ENCODE measurements around the gene SKP1.

SKP1 gene

DNA sequence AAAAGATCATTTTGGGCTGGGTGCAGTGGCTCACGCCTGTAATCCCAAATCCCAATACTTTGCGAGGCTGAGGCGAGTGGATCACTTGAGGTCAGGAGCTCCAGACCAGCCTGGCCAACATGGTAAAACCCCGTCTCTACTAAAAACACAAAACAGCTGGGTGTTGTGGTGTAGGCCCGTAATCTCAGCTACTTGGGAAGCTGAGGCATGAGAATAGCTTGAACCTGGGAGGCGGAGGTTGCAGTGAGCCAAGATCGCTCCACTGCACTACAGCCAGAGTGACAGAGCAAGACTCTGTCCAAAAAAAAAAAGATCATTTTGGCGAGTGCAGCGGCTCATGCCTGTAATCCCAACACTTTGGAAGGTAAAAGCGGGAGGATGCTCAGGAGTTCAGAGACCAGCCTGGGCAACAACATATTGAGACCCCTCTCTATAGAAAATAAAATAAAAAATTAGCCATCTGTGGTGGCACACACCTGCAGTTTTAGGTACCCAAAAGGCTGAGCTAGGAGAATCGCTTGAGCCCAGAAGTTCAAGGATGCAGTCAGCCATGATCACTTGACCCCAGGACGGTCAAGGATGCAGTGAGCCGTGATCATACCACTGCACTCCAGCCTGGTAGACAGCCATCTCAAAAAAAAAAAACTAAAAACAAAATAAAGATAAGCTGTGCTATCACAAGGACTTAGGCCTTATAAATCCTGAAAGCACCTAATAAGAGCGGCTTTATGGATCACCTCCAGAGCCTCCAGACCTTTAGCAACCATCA lies 32.9 kb upstream of the SKP1 start:
- TF ChIP-seq, protein P1, sequence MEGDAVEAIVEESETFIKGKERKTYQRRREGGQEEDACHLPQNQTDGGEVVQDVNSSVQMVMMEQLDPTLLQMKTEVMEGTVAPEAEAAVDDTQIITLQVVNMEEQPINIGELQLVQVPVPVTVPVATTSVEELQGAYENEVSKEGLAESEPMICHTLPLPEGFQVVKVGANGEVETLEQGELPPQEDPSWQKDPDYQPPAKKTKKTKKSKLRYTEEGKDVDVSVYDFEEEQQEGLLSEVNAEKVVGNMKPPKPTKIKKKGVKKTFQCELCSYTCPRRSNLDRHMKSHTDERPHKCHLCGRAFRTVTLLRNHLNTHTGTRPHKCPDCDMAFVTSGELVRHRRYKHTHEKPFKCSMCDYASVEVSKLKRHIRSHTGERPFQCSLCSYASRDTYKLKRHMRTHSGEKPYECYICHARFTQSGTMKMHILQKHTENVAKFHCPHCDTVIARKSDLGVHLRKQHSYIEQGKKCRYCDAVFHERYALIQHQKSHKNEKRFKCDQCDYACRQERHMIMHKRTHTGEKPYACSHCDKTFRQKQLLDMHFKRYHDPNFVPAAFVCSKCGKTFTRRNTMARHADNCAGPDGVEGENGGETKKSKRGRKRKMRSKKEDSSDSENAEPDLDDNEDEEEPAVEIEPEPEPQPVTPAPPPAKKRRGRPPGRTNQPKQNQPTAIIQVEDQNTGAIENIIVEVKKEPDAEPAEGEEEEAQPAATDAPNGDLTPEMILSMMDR (IDR thresholded peaks at IDR 0.05; ENCODE audit: extremely low read depth, missing control alignments) = no peak
- no peak for DNase-seq (ENCODE audit: low spot score)

DNA sequence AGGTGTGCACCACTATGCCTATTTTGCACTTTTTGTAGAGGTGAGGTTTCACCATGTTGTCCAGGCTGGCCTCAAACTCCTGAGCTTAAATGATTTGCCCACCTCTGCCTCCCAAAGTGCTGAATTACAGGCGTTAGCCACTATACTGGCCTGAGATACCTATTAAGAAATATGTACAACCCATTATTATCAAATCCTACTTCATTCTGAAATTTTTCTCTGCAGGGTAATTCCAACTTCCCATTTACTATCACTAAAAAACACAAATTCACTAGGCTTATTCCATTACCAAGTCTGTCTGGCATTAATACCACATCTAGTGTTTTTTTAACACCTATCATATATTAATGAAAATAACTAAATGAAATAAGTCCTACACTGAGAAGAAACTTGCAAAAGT lies 30.9 kb upstream of the SKP1 start:
- no peak for DNase-seq (ENCODE audit: low spot score)
- TF ChIP-seq, protein P1 (IDR thresholded peaks at IDR 0.05; ENCODE audit: extremely low read depth, missing control alignments) = no peak

DNA sequence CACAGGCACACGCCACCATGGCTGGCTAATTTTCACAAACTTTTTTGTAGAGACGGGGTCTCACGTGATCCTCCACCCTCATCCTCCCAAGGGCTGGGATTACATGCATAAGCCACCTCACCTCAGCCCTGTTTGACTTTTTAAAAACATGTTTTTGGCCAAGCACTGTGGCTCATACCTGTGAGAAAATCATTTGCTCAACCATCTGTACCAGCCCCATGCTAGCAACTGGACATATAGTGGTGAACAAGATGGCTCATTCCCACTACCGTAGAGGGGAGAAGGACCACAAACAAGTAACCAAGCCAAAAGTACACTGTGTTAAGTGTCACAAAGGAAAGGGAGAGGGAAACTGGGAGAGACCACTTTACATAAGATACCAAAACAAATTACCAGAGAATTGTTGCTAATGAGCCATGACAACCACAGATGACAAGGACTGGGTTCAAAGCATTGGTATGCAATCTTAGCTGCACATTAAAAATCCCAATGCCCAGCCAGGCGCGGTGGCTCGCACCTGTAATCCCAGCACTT lies 29.9 kb upstream of the SKP1 start:
- DNase-seq (ENCODE audit: low spot score) = no peak
- TF ChIP-seq, protein P1 (IDR thresholded peaks at IDR 0.05; ENCODE audit: extremely low read depth, missing control alignments) = no peak

DNA sequence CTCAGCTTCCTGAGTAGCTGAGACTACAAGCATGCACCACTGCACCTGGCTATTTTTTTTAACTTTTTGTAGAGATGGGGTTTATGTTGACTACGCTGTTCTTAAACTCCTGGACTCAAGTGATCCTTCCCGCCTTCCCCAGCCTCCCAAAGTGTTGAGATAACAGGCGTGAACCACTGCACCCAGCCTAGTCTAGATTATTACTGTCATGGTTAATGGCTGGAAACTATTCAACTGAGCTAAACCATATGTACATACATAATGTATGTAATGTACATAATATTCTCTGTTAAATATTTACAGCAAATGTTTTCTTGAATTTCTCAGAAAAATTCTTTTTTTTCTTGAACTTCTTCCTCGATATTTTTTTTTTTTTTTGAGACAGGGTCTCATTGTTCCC lies 27.8 kb upstream of the SKP1 start:
- no peak for DNase-seq (ENCODE audit: low spot score)
- TF ChIP-seq, protein P1 (IDR thresholded peaks at IDR 0.05; ENCODE audit: extremely low read depth, missing control alignments) = no peak

DNA sequence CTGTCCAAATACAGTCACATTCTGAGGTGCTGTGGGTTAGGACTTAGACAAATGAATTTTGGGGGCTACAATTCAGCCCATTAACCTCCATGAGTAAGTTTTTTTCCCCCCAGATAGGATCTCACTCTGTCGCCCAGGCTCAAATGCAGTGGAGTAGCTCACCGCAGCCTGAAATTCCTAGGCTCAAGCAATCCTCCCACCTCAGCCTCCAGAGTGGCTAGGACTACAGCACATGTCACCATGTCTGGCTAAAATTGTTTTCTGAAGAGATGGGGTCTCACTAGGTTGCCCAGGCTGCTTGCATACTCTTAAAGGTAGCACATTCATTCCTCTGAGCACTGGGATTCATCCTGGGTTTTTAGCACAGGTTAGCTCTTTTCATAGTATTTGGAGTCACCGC lies 26.9 kb upstream of the SKP1 start:
- TF ChIP-seq, protein P1 (IDR thresholded peaks at IDR 0.05; ENCODE audit: extremely low read depth, missing control alignments) = no peak
- no peak for DNase-seq (ENCODE audit: low spot score)

DNA sequence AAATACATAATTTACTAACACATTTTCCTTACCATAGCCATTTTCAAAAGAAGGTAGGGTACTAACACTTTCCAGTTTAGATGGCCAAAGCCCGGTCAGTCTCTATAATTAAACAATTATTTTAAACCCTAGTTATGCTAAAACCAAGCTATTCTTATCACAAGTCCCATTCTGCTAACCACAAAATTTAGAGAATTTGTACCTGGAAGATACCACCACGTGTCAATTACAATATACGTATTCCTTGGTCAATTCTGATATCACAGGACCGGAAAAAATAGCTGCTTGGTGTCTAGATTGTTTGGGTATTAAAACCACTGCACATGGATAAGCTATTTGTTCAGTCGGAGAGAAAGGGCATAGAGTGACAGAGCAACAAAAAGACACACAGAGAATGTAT lies 18.9 kb upstream of the SKP1 start:
- TF ChIP-seq, protein P1 (IDR thresholded peaks at IDR 0.05; ENCODE audit: extremely low read depth, missing control alignments) = no peak
- DNase-seq (ENCODE audit: low spot score) = no peak

DNA sequence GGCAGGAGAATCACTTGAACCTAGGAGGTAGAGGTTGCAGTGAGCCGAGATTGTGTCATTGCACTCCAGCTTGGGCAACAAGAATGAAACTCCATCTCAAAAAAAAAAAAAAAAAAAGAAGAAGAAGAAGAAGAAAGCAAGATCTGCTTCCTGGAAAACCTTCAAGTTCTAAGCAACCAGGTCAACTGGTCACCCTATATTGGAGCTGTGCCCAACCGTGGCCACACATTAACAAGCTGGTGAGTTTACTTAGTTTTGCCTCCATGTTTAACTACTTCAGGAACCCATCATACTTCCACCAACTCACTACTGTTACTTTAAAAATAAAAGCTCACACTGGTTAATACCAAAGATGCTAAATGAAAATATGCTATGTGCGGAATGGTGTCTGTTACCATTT lies 12.3 kb upstream of the SKP1 start:
- TF ChIP-seq, protein P1 (IDR thresholded peaks at IDR 0.05; ENCODE audit: extremely low read depth, missing control alignments) = no peak
- no peak for DNase-seq (ENCODE audit: low spot score)

Data from GM20000 (cell line).